Gastroesophageal sphincter (tissue), 3 donors: ENCODE measurements around the gene CYTH1.

ENCODE experiments used
- CTCF ChIP-seq, 4 experiments: fragments of 200-600 bp in 2 of 4; fragments of 450-650 bp in 2 of 4; sonication (generic) in 1 of 4; IDR thresholded peaks; one replicate each; pipeline ENCODE4 v1.5.1; 2017 to 2019; ENCODE audit warnings: antibody characterized with exemption in 4 of 4, mild to moderate bottlenecking in 2 of 4, moderate library complexity in 2 of 4
- POLR2A ChIP-seq, 2 donors: fragments of 450-650 bp; IDR thresholded peaks; one replicate each; pipeline ENCODE4 v1.6.1; 2017; ENCODE audit warnings: antibody characterized with exemption in 2 of 2, mild to moderate bottlenecking in 2 of 2, moderate library complexity in 1 of 2

- TF ChIP-seq CTCF (IDR thresholded peaks at IDR 0.05) (no peak), POLR2A (IDR thresholded peaks at IDR 0.05) (no peak)
These were observed 64.6 kb downstream of the CYTH1 start for GRCh38 chr17:78717431-78717980.
